Kidney epithelial cell (primary cell): Measurements from ENCODE around the gene JARID2. TPM values are rescaled to one million over a fixed set of nuclear protein-coding genes. Genes with fewer than 3 reads are reported as not detected.

Experiments
- DNase-seq: peaks from one replicate; pipeline ENCODE4 v3.0.0-alpha.2; 2010; ENCODE audit warnings: low read depth
- H3K27me3 ChIP-seq: 2 replicates; pipeline ENCODE4 v1.6.0; 2011; ENCODE audit warnings: low read length; ENCODE audit not compliant: control insufficient read depth, insufficient read depth
- H3K36me3 ChIP-seq: 2 replicates; pipeline ENCODE4 v1.5.1; 2011; ENCODE audit warnings: low read length; ENCODE audit not compliant: control insufficient read depth, insufficient read depth
- H3K4me3 ChIP-seq: 2 replicates; pipeline ENCODE4 v1.5.1; 2011; ENCODE audit warnings: low read depth, mild to moderate bottlenecking, control low read depth, low read length
- total RNA-seq: library from RNA; depleted of rRNA; stranded (reverse); fragments of >200 nt; gene quantifications from 2 replicates; pipeline ENCODE4 v1.2.3, GENCODE V29; 2015
- TF ChIP-seq, protein P1 (sequence below): IDR thresholded peaks from 2 replicates; pipeline ENCODE4 v1.5.1; 2011; ENCODE audit warnings: mild to moderate bottlenecking, moderate library complexity, low read length, control low read depth, inconsistent platforms; ENCODE audit not compliant: insufficient read depth, poor library complexity, severe bottlenecking

Gene JARID2
- total RNA-seq, 1 donor from 2014 or later, result 15.2 TPM

DNA sequence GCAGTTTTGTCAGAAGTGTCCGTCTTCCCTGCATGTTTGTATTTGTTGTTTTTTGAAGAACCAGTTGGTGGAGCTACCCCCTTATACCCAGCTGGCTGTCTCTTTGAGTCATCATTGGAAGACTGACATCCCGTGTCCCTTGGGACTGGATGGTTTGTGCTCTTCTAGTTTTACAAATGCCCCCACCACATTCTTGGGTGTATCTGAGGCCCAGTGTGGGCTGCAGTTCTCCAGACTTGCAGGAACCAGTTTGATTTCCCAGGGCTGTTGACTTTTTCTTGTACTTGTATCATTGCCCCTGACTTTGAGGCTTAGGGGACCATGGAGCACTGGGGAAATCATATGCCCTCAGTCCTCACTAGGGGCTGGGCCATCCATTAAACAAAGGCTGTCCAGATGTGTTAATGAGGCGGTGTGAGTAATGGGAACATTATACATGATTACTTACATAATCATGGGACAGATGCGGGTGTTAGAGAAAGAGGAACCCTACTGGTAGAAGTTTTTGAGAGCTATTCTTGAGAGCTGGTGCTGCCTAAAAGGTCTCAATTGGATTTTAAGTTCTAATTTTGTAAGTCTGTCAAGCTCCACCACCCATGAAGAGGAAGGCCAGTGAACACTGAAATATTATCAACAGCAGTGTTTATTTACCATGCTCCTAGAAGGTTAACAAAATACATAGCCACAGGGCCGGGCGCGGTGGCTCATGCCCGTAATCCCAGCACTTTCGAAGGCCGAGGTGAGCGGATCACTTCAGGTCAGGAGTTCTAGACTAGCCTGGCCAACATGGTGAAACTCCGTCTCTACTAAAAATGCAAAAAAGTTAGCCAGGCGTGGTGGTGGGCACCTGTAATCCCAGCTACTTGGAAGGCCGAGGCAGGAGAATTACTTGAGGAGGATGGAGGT lies 8.5 kb downstream of the JARID2 start:
- Histone ChIP-seq H3K4me3 (no peak overlapping the region), H3K27me3 (no peaks in the 10 kb centered on the region), H3K36me3 (no peaks in the 10 kb centered on the region)
- DNase-seq, result no peak
- TF ChIP-seq, protein P1, sequence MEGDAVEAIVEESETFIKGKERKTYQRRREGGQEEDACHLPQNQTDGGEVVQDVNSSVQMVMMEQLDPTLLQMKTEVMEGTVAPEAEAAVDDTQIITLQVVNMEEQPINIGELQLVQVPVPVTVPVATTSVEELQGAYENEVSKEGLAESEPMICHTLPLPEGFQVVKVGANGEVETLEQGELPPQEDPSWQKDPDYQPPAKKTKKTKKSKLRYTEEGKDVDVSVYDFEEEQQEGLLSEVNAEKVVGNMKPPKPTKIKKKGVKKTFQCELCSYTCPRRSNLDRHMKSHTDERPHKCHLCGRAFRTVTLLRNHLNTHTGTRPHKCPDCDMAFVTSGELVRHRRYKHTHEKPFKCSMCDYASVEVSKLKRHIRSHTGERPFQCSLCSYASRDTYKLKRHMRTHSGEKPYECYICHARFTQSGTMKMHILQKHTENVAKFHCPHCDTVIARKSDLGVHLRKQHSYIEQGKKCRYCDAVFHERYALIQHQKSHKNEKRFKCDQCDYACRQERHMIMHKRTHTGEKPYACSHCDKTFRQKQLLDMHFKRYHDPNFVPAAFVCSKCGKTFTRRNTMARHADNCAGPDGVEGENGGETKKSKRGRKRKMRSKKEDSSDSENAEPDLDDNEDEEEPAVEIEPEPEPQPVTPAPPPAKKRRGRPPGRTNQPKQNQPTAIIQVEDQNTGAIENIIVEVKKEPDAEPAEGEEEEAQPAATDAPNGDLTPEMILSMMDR, result peak; percentile 14

DNA sequence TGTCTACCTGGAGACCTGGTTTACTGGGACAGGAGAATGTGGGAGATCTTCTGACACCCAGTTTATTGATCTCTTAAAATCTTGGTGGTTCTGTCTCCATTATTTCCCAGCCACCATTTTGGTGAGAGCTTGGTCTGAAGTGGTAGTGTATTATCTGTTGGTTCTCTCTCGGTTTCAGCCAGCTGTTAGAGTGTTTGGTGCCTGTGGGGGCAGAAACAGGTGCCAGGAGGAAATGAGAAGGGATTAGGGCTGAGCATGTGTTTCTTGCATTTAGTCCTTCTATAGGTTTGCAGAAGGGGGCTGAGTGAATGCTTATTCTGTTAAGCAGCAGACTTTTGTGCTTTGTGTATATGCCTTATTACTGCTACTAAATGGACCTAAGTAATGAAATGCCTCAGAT lies 9.6 kb downstream of the JARID2 start:
- H3K36me3 ChIP-seq, result no peaks in the 10 kb centered on the region
- H3K27me3 ChIP-seq, result no peaks in the 10 kb centered on the region
- H3K4me3 ChIP-seq, result no peak overlapping the region
- TF ChIP-seq, protein P1, result no peak
- no peak for DNase-seq

DNA sequence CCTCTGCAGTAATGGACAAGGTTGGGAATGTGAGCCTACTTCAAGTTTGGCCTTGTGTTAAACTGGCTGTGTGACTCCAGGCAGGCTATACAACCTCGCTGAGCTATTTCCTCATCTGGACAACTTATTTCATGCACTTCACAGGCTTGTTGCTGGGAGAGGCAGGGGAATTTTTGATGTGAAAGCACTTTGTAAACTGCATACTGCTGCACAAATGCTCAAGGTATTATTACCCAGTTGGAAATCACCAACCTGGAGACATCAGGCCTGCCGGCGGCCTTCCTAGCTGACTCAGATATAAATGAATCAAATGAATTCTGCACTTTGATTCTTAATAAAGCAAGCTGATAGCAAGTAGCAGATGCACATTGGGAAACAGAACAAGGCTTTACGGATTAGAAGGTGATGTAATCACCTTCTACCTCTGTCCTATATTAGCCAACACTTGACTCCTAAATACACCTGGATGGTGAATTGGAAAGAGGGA lies 10.1 kb downstream of the JARID2 start:
- DNase-seq, result no peak
- no peaks in the 10 kb centered on the region for H3K36me3 ChIP-seq
- H3K27me3 ChIP-seq, result no peaks in the 10 kb centered on the region
- TF ChIP-seq, protein P1, result no peak
- no peak overlapping the region for H3K4me3 ChIP-seq

DNA sequence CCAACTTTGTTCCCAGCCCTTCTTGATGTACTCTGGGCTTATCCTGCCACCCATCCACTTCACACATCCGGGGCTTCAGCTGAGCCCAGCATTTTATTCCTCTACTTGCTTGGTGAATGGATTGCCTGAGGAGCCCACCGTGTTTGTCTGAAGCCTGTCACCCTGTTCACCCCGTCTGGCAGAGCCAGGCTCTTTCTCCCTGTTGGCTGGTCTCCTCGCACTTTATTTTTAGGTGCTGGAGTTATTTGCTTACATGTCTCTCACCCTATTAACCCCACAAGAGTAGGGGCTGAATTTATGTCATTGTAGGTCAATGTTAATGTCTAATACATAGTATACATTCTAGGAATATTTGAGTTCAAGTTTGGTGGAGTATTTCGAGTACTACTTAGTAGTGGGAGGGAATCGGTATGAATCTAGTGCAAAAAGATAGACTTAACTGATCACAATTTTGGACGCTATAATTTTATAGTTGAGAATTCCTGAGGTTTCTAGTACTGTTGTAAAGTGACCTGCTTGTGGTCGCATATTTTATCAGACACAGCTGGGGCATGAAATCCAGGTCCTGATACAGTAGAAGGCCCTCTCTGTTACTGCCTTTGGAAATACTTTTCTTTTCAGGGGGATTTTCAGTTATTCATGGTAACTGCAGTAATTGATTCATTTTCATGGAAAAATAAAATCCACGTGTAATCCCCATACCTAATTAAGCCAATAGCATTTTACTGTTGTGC lies 10.8 kb downstream of the JARID2 start:
- H3K36me3 ChIP-seq, result no peaks in the 10 kb centered on the region
- H3K4me3 ChIP-seq, result no peak overlapping the region
- TF ChIP-seq, protein P1, result no peak
- no peaks in the 10 kb centered on the region for H3K27me3 ChIP-seq
- no peak for DNase-seq

DNA sequence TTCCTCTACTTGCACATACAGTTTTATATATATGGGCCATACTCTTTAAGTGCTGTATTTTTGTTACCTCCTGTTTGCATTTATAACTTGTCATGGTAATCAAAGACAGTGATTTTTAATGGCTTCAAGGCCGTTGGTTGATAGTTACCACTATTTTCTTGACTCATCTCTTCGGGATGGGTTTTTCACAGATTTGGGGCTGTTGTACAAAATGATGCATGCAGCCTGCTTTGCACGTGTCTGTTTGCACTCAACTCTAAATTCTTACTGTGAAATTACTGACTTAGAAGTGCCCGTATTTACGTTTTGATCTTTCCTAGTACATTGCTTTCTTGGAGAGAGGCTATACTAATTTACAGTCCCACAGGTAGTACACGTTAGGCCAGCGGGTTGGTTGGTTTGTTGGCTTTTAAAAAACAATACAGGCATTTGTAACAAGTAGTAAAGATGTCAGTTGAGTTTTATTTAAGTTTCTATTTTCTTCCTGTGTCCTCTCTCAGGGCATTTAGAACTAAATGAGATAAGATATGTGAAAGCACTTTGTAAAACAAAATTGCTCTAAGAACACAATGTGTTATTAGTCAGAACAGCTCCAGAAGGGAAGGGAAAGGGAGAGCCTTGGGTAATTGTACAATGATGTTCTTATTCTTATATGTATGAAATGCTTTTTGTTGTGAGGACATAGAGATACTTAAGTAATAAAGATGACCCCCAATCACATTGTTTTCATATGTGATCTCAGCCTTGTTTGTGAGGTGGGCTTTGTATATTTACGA lies 11.7 kb downstream of the JARID2 start:
- no peaks in the 10 kb centered on the region for H3K36me3 ChIP-seq
- TF ChIP-seq, protein P1, result no peak
- H3K4me3 ChIP-seq, result no peak overlapping the region
- no peak for DNase-seq
- no peaks in the 10 kb centered on the region for H3K27me3 ChIP-seq
